SU-DHL-6 (cell line): ENCODE results near the gene TEX38.

Experiments used
- H2AFZ ChIP-seq: fragments of 200-600 bp; sonication (generic); 2 replicates; pipeline ENCODE4 v1.6.1; 2014; ENCODE audit warnings: low read depth, mild to moderate bottlenecking, moderate library complexity, mixed read lengths, antibody characterized with exemption, low read length; ENCODE audit not compliant: severe bottlenecking
- H3F3A ChIP-seq: fragments of 200-600 bp; shearing (Covaris generic); 2 replicates; pipeline ENCODE4 v1.6.0; 2016; ENCODE audit warnings: antibody characterized with exemption, mild to moderate bottlenecking; ENCODE audit not compliant: insufficient read depth
- H3K27ac ChIP-seq: fragments of 200-600 bp; sonication (generic); 2 replicates; pipeline ENCODE4 v1.5.1; 2016; ENCODE audit warnings: low read depth, mild to moderate bottlenecking, low read length, moderate library complexity, mixed read lengths
- H3K27me3 ChIP-seq: fragments of 200-600 bp; sonication (generic), shearing (Covaris generic); 2 replicates; pipeline ENCODE4 v1.6.0; 2014; ENCODE audit warnings: mild to moderate bottlenecking, low read length
- H3K36me3 ChIP-seq: fragments of 200-600 bp; sonication (generic); 2 replicates; pipeline ENCODE4 v1.6.1; 2014; ENCODE audit warnings: mild to moderate bottlenecking, low read length, mixed read lengths
- H3K4me2 ChIP-seq: fragments of 300-600, 200-600 bp; shearing (Covaris generic), sonication (generic); 2 replicates; pipeline ENCODE4 v1.6.0; 2014; ENCODE audit warnings: low read length, low read depth, mild to moderate bottlenecking; ENCODE audit not compliant: poor library complexity, severe bottlenecking
- H3K4me3 ChIP-seq: fragments of 200-600 bp; sonication (generic); 2 replicates; pipeline ENCODE4 v1.5.1; 2014; ENCODE audit warnings: antibody characterized with exemption, low read length, mild to moderate bottlenecking, mixed read lengths; ENCODE audit not compliant: insufficient read depth, poor library complexity, severe bottlenecking
- H3K79me2 ChIP-seq: fragments of 200-600 bp; sonication (generic); 2 replicates; pipeline ENCODE4 v1.6.1; 2014; ENCODE audit warnings: mild to moderate bottlenecking, low read length, moderate library complexity; ENCODE audit not compliant: insufficient read depth
- H3K9ac ChIP-seq: fragments of 200-600 bp; sonication (generic); 2 replicates; pipeline ENCODE4 v1.7.0; 2014; ENCODE audit warnings: mild to moderate bottlenecking, low read length
- H3K9me2 ChIP-seq: fragments of 200-600 bp; sonication (generic); replicated peaks from 2 replicates; pipeline ENCODE4 v1.6.1; 2014; ENCODE audit warnings: low read length; ENCODE audit not compliant: insufficient read depth
- H3K9me3 ChIP-seq: fragments of 200-600 bp; sonication (generic); 2 replicates; pipeline ENCODE4 v1.6.1; 2014; ENCODE audit warnings: low read length, mixed read lengths; ENCODE audit not compliant: insufficient read depth
- H4K20me1 ChIP-seq: fragments of 200-600 bp; sonication (generic); 2 replicates; pipeline ENCODE4 v1.6.1; 2014; ENCODE audit warnings: low read depth, mild to moderate bottlenecking, antibody characterized with exemption, low read length, moderate library complexity, mixed read lengths
- CTCF ChIP-seq: fragments of 200-600 bp; sonication (generic); IDR thresholded peaks from one replicate; pipeline ENCODE4 v1.5.1; 2017; ENCODE audit warnings: antibody characterized with exemption, mild to moderate bottlenecking, low read length, moderate library complexity; ENCODE audit not compliant: insufficient read depth, poor library complexity, severe bottlenecking
- EZH2phosphoT487 ChIP-seq: fragments of 200-600 bp; sonication (generic), shearing (Covaris generic); conservative IDR thresholded peaks from 2 replicates; pipeline ENCODE4 v1.6.1; 2018; ENCODE audit warnings: mild to moderate bottlenecking, antibody characterized with exemption, low read length, moderate library complexity, mixed read lengths

TEX38 gene

GRCh38 chr1:46643368-46643775, 28.3 kb upstream of the TEX38 start:
- H3F3A ChIP-seq, result no peaks in the 10 kb centered on the region
- H3K9me3 ChIP-seq, result no peaks in the 10 kb centered on the region
- H3K4me3 ChIP-seq, result no peak overlapping the region
- H4K20me1 ChIP-seq, result no peaks in the 10 kb centered on the region
- no peak overlapping the region for H3K27ac ChIP-seq
- no peaks in the 10 kb centered on the region for H3K9me2 ChIP-seq
- H3K9ac ChIP-seq, result no peak overlapping the region
- no peaks in the 10 kb centered on the region for H3K79me2 ChIP-seq
- no peak overlapping the region for H3K4me2 ChIP-seq
- no peak for TF ChIP-seq EZH2phosphoT487
- no peak overlapping the region for H2AFZ ChIP-seq
- H3K27me3 ChIP-seq, result no peaks in the 10 kb centered on the region
- H3K36me3 ChIP-seq, result peaks cover 6% of the 10 kb centered on the region; the same call in 1 of the 2 replicates

- no peak overlapping the region for H2AFZ ChIP-seq
- H3K36me3 ChIP-seq, result peaks cover 10% of the 10 kb centered on the region
- TF ChIP-seq CTCF, result no peak
- no peak for TF ChIP-seq EZH2phosphoT487
- no peaks in the 10 kb centered on the region for H3K79me2 ChIP-seq
- no peaks in the 10 kb centered on the region for H3K27me3 ChIP-seq
- H3K27ac ChIP-seq, result no peak overlapping the region
- peaks cover 4% of the 10 kb centered on the region; the same call in 1 of the 2 replicates for H3K9me3 ChIP-seq
- no peaks in the 10 kb centered on the region for H4K20me1 ChIP-seq
- no peak overlapping the region for H3K4me2 ChIP-seq
- no peak overlapping the region for H3K4me3 ChIP-seq
- H3K9ac ChIP-seq, result no peak overlapping the region
- no peaks in the 10 kb centered on the region for H3K9me2 ChIP-seq
- no peaks in the 10 kb centered on the region for H3F3A ChIP-seq
These were observed 25.8 kb upstream of the TEX38 start for GRCh38 chr1:46645815-46646214.

- Histone ChIP-seq H3K79me2 (no peaks in the 10 kb centered on the region), H4K20me1 (no peaks in the 10 kb centered on the region), H3K36me3 (peaks cover 10% of the 10 kb centered on the region), H3K4me2 (no peak overlapping the region), H3K27ac (no peak overlapping the region), H3K4me3 (no peak overlapping the region), H3K9me3 (peaks cover 4% of the 10 kb centered on the region; the same call in 1 of the 2 replicates), H3K9me2 (no peaks in the 10 kb centered on the region), H2AFZ (no peak overlapping the region), H3F3A (no peaks in the 10 kb centered on the region), H3K9ac (no peak overlapping the region), H3K27me3 (no peaks in the 10 kb centered on the region)
- TF ChIP-seq CTCF (no peak), EZH2phosphoT487 (no peak)
These were observed 25.3 kb upstream of the TEX38 start for GRCh38 chr1:46646331-46646730.

GRCh38 chr1:46646844-46647243, 24.8 kb upstream of the TEX38 start:
- Histone ChIP-seq H4K20me1 (no peaks in the 10 kb centered on the region), H2AFZ (no peak overlapping the region), H3K79me2 (no peaks in the 10 kb centered on the region), H3K27me3 (no peaks in the 10 kb centered on the region), H3K4me3 (no peak overlapping the region), H3F3A (no peaks in the 10 kb centered on the region), H3K9ac (no peak overlapping the region), H3K9me3 (peaks cover 4% of the 10 kb centered on the region; the same call in 1 of the 2 replicates), H3K4me2 (no peak overlapping the region), H3K9me2 (no peaks in the 10 kb centered on the region), H3K36me3 (peaks cover 10% of the 10 kb centered on the region), H3K27ac (no peak overlapping the region)
- TF ChIP-seq EZH2phosphoT487 (no peak), CTCF (no peak)
